BJ (cell line): ENCODE results near the gene CELSR2. TPM values are rescaled to one million over a fixed set of nuclear protein-coding genes. Genes with fewer than 3 reads are reported as not detected.

Source experiments
- CTCF ChIA-PET: fragments of 350-600 bp; formaldehyde crosslinking; extraction: SDS; loops from one replicate; lab custom pipeline; 2021; ENCODE audit warnings: antibody characterized with exemption, inconsistent platforms; lab: Yijun Ruan, JAX
- POLR2A ChIA-PET: fragments of 300-600 bp; sonication (Branson Sonifier 250); formaldehyde crosslinking; extraction: SDS; loops from one replicate; lab custom pipeline; 2021; ENCODE audit warnings: antibody characterized with exemption; lab: Charles Lee
- DNase-seq: peaks from one replicate; pipeline ENCODE4 v3.0.0-alpha.2; 2011; ENCODE audit warnings: low read depth
- H3K27me3 ChIP-seq: 2 replicates; pipeline ENCODE4 v1.6.0; 2011; ENCODE audit warnings: low read length; ENCODE audit not compliant: control insufficient read depth, insufficient read depth
- H3K36me3 ChIP-seq: 2 replicates; pipeline ENCODE4 v1.5.1; 2011; ENCODE audit warnings: low read length; ENCODE audit not compliant: control insufficient read depth, insufficient read depth
- H3K4me3 ChIP-seq: 2 replicates; pipeline ENCODE4 v1.5.1; 2011; ENCODE audit warnings: low read depth, mild to moderate bottlenecking, control low read depth, low read length
- polyA plus RNA-seq: library from polyadenylated mRNA; depleted of rRNA; stranded (reverse); fragments of >200 nt; gene quantifications from 2 replicates; pipeline ENCODE4 v1.2.3, GENCODE V29; 2011
- TF ChIP-seq, protein P1 (sequence below): IDR thresholded peaks from 2 replicates; pipeline ENCODE4 v1.5.1; 2011; ENCODE audit warnings: low read depth, mild to moderate bottlenecking, control low read depth, inconsistent platforms, low read length, moderate library complexity; ENCODE audit not compliant: insufficient read depth

Gene CELSR2
- polyA plus RNA-seq, 1 experiment: 0.98 TPM

DNA sequence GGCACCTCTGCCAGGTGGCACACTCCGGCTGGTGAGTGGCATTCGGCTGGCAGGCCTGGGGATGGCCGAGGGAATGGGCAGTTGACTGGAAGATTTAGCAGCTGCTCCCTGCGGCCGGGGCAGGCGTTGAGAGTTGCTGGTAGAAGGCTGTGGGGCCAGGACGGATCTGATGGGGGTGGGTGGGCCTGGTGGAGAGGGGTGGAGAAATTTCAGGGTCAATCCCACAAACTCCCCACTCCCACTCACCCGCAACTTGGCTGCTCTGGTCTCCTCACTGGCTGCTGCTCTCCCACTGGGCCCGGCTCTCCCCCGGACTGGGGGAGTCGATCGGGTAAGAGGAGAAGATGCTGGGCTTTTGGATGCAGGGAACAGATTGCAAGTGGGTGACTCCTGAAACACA, 31.5 kb downstream of the CELSR2 start:
- no peaks in the 10 kb centered on the region; the same call in 1 of the 2 replicates for H3K36me3 ChIP-seq
- no peak for DNase-seq
- H3K27me3 ChIP-seq: no peaks in the 10 kb centered on the region
- no peak overlapping the region for H3K4me3 ChIP-seq
- TF ChIP-seq, protein P1, sequence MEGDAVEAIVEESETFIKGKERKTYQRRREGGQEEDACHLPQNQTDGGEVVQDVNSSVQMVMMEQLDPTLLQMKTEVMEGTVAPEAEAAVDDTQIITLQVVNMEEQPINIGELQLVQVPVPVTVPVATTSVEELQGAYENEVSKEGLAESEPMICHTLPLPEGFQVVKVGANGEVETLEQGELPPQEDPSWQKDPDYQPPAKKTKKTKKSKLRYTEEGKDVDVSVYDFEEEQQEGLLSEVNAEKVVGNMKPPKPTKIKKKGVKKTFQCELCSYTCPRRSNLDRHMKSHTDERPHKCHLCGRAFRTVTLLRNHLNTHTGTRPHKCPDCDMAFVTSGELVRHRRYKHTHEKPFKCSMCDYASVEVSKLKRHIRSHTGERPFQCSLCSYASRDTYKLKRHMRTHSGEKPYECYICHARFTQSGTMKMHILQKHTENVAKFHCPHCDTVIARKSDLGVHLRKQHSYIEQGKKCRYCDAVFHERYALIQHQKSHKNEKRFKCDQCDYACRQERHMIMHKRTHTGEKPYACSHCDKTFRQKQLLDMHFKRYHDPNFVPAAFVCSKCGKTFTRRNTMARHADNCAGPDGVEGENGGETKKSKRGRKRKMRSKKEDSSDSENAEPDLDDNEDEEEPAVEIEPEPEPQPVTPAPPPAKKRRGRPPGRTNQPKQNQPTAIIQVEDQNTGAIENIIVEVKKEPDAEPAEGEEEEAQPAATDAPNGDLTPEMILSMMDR: no peak
- ChIA-PET POLR2A (no interaction called here), CTCF (interaction anchor here (1.8 to 5.7 kb wide), 3 partner anchors 119 to 252 kb away, joined by 5 to 140 read pairs (median 47); partner anchors contain the start of gene SORT1)

DNA sequence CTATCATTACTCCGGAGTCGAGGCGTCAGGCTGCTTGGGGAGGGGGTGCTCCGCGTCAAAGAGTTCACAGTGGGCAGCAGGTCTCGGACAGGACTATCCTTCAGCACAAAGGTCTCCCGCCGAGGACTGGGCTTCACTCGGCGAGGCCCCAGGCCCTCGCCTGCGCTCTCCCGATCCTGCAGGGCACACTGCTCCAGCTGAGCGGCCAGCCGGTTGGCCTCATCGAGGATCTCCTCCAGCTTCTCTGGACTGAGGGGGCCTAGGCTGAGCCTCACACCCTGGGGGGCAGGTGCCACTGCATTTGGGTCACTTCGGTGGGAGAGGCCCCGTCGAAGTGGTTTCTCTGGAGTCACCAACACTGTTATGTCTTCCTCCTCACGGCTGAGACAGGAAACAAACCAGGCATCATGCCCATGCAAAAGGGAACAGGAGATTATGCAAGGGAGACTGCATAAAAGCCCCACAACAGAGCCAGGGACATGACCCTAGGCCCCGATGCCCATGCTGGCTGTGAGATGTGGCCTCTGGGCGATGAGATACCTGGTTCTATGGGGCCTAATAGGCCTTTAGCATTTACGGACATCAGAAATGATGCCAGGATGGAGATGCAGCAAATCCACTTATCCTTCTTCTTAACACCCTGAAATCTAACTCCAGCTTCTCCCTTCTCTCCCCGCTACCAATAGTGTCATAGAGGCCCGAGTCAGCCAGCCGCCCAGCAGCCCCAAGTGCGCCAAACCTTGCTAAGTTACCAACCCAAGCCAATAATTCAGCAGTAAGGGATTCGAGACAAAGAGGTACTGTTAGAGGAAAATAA, 32.5 kb downstream of the CELSR2 start:
- H3K27me3 ChIP-seq: no peaks in the 10 kb centered on the region
- TF ChIP-seq, protein P1: no peak
- POLR2A ChIA-PET: no interaction called here
- CTCF ChIA-PET: interaction anchor here (0.9 to 2.1 kb wide), 11 partner anchors 9 to 209 kb away, joined by 3 to 15 read pairs (median 5); partner anchors contain the start of gene SORT1
- H3K36me3 ChIP-seq: no peaks in the 10 kb centered on the region; the same call in 1 of the 2 replicates
- DNase-seq: no peak
- H3K4me3 ChIP-seq: peak overlapping the region; percentile 83

DNA sequence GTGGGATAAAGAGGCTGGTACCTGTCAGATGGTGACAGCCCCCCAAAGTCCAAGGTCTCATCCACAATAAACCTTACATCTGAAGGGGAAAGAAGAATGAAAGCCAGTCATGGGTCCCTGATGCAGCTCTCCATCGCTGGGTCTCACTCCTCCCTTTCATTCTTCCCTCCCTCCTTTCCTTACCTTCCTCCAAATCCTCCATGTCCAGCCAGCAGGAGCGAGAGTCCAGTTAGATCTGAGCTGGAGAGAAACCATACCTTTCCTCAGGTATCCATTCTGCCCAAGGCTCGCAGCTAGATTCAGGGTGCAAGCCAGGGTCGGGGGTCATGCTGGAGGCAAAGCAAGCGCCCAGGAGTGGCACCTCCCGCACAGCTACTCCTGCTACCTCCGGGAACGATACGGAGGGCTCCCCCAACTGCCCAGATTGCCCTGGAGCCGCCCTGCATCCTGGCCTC, 33.2 kb downstream of the CELSR2 start:
- ChIA-PET POLR2A (no interaction called here), CTCF (interaction anchor here (0.9 to 2.1 kb wide), 14 partner anchors 9 to 376 kb away, joined by 3 to 15 read pairs (median 4); partner anchors contain the start of gene SORT1)
- Histone ChIP-seq H3K4me3 (peak overlapping the region; percentile 83), H3K36me3 (no peaks in the 10 kb centered on the region; the same call in 1 of the 2 replicates), H3K27me3 (no peaks in the 10 kb centered on the region)
- no peak for DNase-seq
- TF ChIP-seq, protein P1: no peak

DNA sequence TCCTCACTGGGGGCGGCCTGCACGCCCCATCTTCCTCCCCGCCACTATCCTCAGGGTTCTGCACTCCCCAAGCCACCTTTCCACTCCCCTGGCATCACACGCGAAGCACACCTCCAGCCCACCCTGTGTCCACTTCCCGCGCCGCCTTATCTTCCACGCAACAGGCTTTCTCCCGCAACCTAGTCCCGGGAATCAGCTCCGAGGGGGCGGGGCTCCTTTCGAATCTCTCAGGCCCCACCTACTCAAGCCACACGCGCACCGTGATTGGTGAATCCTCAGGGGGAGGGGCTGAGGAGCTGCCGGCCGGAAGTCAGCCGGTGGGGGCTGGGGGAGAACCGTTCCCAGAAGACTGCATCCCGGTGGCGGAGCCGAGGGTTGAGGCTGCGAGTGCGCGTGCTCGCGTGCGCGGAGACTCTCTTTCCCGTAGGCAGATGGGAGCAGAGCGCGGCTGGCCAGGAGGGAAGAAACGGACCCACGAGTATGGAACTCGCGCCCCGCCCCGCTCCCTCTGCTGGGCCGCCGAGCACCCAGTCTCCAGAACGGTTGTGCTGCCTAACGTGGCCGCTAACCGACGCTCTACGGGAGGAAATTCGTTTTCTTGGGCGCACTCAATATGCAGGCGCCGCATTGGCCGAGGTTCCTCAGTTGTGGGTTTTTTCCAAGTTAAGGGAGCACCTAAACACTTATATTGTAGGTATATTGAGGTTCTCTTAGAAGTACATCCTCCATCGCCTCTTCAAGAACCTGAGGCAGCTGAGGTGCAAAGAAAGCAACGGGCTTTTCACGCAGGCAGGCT, 33.8 kb downstream of the CELSR2 start, which contains the start of gene PSRC1:
Gene PSRC1 (minus strand): TSS at position 194 of the 796 bp plus-strand sequence.
- ChIA-PET POLR2A (no interaction called here), CTCF (interaction anchor here (0.9 to 2.1 kb wide), 14 partner anchors 10 to 375 kb away, joined by 3 to 15 read pairs (median 4); partner anchors contain the start of gene SORT1)
- TF ChIP-seq, protein P1: peak; percentile 64
- H3K36me3 ChIP-seq: no peaks in the 10 kb centered on the region; the same call in 1 of the 2 replicates
- DNase-seq: peak; percentile 85
- no peaks in the 10 kb centered on the region for H3K27me3 ChIP-seq
- H3K4me3 ChIP-seq: peak within 1 kb of the TSS; percentile 83
